ENCODE measurements around the gene RNF215.

The RNF215 gene

DNA sequence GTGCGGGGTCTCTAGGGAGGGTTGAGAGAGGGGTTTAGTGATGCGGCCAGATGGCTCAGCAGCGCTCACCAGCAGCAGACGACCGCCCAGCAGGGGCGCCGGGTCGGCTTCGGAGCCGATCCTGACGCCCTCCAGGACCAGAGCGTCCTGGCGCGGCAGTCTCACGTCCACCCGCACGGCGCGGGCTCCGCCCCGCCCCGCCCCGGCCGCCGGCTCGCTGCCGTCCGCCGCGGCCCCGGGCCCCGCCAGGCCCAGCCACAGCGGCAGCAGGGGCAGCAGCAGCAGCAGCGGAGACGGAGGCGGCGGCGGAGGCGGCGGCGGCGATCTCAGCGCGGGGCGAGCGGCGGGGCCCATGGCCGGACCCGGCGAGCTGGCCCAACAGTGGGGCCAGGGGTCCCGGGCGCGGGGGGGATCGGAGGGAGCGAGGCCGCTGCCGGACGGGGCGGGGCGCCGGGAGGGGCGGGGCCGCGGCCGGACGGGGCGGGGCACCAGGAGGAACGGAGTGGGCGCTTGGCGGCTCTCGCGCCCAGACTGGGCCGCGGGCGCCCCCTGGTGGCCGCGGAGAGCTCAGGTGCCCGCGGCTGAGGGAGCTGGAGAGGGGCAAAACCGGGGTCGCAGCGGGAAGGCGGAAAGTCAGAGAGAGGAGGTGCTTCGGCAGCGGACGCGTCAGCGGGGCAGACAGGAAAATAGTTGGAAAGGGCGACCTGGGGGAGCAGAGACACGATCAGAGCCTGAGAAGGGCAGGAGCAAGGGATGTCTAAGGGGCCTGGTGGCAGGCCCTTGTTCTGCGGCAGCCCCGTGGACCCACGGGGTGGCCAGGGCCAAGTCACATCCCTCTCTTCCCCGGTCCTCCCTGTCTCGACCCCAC, at the start of gene RNF215:
Gene RNF215 (minus strand): TSS at position 452 of the 868 bp plus-strand sequence. CDS start 98 bp downstream, at position 354.
- DNase-seq = peak; percentile 79
- in situ Hi-C loops (cut with HindIII; ENCODE audit: low pct_ligation_motif_present, low pct_unique_long_range_greater_than_20kb, low sequenced_read_pairs) = no loop called here

DNA sequence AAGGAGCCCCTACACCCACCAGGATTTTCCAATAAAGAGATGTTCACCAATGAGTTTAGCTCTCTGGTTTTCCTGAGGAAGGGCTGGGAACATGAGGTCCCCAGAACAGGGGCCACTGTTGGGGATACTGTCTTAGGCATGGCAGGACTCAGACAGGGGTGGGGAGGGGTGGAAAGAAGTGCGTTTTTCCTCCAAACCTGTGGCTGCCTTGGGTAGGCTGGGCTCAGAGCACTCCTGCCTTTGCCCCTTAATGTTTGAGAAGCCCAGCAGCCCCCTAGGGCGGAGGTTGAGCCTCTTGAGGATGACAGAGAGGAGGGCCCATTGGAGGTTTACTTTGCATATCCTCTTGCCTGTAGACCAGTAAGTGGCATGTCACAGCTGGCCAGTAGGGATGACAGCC, 49.0 kb upstream of the RNF215 start:
- in situ Hi-C loops (cut with HindIII; ENCODE audit: low pct_ligation_motif_present, low pct_unique_long_range_greater_than_20kb, low sequenced_read_pairs) = no loop called here
- no peak for DNase-seq

- no peak for DNase-seq
- in situ Hi-C loops (cut with HindIII; ENCODE audit: low pct_ligation_motif_present, low pct_unique_long_range_greater_than_20kb, low sequenced_read_pairs) = no loop called here
These were observed 48.5 kb upstream of the RNF215 start for GRCh38 chr22:30435674-30436126.

DNA sequence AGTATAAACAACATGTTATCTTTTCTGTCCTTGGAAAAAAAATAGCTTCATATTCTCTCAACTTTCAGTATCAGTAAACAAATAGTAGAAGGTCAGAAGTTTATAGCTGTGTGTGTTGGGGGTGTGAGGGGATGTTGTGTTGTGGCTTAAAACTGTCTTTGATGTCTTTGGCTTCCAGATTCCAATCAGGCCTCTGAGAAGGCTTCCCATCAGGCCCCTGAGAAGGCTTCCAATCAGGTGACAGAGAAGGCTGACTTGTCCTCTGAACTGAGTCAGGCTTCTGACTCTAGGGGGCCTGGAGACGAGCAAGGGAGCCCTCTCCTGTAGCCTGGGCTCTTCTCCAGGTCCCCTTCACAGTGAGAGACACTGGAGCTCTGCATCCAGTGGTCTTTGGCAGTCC, 47.6 kb upstream of the RNF215 start:
- DNase-seq = no peak
- in situ Hi-C loops (cut with HindIII; ENCODE audit: low pct_ligation_motif_present, low pct_unique_long_range_greater_than_20kb, low sequenced_read_pairs) = no loop called here

DNA sequence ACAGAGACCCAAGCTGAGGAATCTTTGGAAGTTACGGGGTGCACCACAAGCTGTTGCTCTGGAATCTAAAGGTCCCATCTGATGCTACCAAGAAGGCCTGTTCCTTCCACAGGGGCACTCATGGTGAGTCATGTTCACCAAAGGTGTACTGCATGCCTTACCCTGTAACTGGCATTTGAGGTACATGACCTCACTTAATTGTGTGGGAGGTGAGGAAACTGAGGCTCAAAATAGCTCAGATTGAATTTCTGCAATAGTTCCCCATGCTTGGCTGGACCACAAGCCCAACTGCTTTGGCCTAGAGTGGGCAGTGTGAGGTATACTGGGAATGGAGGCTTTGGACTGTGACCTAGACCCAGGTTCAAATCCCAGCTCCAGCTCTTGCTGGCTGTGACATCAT, 46.6 kb upstream of the RNF215 start:
- in situ Hi-C loops (cut with HindIII; ENCODE audit: low pct_ligation_motif_present, low pct_unique_long_range_greater_than_20kb, low sequenced_read_pairs) = no loop called here
- DNase-seq = no peak

DNA sequence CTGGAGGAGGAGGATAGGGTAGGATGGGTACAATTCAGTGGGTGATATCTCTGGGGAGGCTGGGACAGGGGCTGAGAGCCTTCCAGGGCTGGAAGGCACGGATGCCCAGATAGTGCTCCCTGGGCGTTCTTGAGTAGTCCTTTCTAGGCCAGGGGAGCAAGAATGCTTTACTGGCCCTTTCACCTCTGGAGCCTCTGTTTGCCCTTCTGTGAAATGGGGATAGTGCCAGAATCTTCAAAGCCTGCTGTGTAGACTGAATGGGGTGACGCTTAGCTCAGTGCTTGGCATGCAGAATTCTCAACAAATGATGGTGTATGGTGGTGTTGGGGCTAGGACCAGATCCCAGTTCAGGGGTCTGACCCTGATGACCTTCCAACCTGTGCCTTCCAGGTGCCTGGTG, 46.0 kb upstream of the RNF215 start:
- no peak for DNase-seq
- in situ Hi-C loops (cut with HindIII; ENCODE audit: low pct_ligation_motif_present, low pct_unique_long_range_greater_than_20kb, low sequenced_read_pairs) = no loop called here

GRCh38 chr22:30432520-30432919, 45.3 kb upstream of the RNF215 start:
- DNase-seq = no peak
- in situ Hi-C loops (cut with HindIII; ENCODE audit: low pct_ligation_motif_present, low pct_unique_long_range_greater_than_20kb, low sequenced_read_pairs) = no loop called here

DNA sequence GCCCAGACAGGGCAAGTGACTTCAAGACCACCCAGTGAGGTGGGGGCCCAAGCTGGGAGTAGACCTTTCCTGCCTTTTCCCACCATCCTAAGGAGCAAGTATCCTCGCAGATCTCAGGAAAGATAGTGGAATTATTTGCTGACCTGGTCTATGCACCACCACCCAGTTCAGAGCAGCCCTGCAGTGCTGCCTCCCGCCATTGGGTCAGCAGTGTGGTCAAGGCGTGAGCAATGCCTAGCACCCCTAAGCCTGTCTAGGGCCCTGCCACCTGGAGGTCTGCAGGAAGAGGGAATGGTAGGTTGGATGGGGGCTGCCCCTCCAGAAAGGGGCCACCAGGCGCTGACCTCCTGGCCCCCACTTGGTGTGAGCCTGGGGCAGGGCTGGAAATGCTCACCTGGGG, 44.9 kb upstream of the RNF215 start:
- in situ Hi-C loops (cut with HindIII; ENCODE audit: low pct_ligation_motif_present, low pct_unique_long_range_greater_than_20kb, low sequenced_read_pairs) = no loop called here
- no peak for DNase-seq

DNA sequence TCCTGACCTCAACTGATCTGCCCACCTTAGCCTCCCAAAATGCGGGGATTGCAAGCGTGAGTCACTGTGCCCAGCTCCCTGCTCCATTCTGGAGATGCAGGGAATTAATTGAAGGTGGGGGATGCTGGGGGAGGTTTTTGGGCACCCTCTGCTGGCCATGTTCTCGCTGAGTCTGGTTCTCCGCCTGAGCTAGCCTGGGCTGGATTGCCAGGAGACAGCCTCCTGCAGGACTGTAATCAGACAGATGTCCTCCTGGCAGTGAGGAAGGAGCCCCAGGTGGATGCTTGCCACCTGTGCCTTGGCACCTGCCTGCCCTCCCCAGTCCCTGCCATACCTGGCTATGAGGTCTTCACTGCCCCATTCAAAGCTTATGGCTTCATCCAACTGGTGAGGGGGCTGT, 43.7 kb upstream of the RNF215 start:
- DNase-seq = no peak
- in situ Hi-C loops (cut with HindIII; ENCODE audit: low pct_ligation_motif_present, low pct_unique_long_range_greater_than_20kb, low sequenced_read_pairs) = no loop called here

- DNase-seq = no peak
- in situ Hi-C loops (cut with HindIII; ENCODE audit: low pct_ligation_motif_present, low pct_unique_long_range_greater_than_20kb, low sequenced_read_pairs) = no loop called here
These were observed 42.7 kb upstream of the RNF215 start for GRCh38 chr22:30429887-30430286.

DNA sequence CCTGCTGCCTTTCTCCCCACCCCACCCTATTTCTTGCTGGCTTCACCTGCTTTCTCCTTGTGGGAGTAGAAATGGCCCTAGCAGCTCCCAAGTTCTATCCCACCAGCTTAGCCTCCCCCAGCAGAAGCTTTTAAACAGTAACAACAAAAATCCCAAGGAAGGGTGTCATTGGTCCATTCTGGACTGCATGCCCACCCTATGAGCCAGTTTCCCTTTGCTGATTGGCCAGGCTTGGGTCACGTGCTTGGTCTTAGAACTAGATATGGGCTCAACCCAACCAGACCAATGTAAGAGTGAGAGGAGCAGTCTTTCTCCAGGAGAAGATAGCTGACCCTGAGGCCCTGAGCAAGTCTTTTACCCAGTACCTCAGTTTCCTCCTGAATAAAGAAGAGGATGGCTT, 40.7 kb upstream of the RNF215 start:
- DNase-seq = no peak
- in situ Hi-C loops (cut with HindIII; ENCODE audit: low pct_ligation_motif_present, low pct_unique_long_range_greater_than_20kb, low sequenced_read_pairs) = no loop called here

- DNase-seq = peak; percentile 91
- in situ Hi-C loops (cut with HindIII; ENCODE audit: low pct_ligation_motif_present, low pct_unique_long_range_greater_than_20kb, low sequenced_read_pairs) = no loop called here
These were observed 39.5 kb upstream of the RNF215 start for GRCh38 chr22:30426388-30427353.

DNA sequence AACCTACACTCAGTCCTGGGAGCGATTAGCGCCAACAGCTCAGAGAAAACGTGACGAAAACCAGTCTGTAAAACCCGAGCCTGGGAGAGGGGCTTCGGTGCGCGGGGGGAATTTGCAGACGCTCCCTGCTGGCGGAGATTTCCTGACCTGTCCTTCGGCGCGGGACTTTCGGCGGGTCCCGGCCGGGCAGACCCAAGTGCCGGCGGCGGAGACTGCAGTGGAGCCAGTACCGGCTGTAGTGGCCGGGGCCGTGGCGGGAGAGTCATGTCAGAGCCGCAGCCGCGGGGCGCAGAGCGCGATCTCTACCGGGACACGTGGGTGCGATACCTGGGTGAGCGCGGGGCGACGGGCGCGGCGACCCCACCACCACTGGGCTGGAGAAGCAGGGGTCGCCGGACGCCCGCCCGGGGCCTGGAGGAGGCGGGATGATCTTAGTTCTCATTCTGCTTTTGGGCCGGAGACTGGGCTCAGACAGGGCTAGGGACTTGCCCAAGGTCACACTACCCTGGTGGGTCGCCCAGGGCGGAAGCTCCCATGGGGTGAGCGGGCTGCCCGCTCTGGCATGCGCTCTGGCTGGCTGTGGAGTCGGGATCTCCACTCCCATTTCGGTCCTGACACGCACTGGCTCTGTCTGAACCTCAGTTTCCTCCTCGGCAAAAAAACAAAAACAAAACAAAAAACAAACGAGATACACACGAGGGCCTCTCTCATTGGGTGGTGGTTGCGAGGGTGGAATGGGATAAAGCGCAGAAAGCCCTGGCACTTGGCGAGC, 38.6 kb upstream of the RNF215 start, which contains the start of gene MTFP1:
Gene MTFP1 (plus strand): TSS at position 153 of the 772 bp plus-strand sequence. CDS start 112 bp downstream, at position 265.
- in situ Hi-C loops (cut with HindIII; ENCODE audit: low pct_ligation_motif_present, low pct_unique_long_range_greater_than_20kb, low sequenced_read_pairs) = no loop called here
- DNase-seq = peak; percentile 61

DNA sequence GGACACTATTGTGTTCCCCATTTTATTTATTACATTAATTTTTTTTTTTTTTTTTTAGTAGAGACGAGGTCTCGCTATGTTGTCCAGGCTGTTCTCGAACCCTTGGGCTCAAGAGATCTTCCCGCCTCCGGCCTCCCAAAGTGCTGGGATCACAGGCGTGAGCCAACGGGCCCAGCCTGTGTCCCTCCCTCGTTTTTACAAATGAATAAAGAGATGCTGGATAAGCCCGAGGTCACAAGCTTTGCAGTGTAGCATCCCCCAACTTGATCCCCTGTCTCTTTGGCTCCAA, 38.1 kb upstream of the RNF215 start:
- in situ Hi-C loops (cut with HindIII; ENCODE audit: low pct_ligation_motif_present, low pct_unique_long_range_greater_than_20kb, low sequenced_read_pairs) = no loop called here
- no peak for DNase-seq

DNA sequence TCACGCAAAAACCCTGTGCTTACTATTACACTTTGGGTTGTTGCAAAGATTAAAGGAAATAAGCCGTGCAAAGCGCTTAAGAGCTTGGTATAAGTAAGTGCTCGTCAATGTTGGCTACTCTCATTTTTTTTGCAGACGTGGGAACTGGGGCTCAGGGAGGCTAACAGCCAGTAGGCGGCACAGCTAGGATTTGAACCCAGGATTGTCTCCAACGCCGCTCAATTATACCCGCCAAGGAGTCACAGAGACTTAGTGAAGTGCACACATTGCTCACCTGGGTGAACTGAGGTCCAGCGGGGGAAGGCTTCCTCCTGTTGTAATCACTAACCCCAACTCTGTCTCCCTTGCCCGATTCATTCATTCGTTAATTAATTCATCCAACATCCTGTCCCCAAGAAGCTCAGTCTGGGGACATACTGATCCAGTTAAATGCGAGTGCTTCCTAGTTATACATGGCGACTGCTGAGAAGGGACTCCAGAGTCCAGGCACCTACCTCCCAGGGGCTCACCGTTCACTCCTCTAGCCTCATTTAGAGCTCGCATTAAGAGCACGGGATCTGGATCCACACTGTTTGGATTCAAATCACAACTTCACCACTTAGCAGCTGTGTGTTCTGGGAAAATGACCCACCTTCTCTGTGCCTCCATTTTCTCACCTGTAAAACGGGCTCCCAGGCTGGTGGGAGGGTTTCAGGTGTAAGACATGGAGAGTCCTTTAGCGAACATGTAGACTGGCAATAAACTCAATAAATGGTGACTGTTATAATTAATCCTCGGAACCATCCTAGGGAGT, 37.5 kb upstream of the RNF215 start:
- DNase-seq = peak; percentile 63
- in situ Hi-C loops (cut with HindIII; ENCODE audit: low pct_ligation_motif_present, low pct_unique_long_range_greater_than_20kb, low sequenced_read_pairs) = no loop called here

GRCh38 chr22:30423959-30424533, 36.8 kb upstream of the RNF215 start:
- in situ Hi-C loops (cut with HindIII; ENCODE audit: low pct_ligation_motif_present, low pct_unique_long_range_greater_than_20kb, low sequenced_read_pairs) = no loop called here
- DNase-seq = peak; percentile 99

GRCh38 chr22:30423301-30423958, 36.2 kb upstream of the RNF215 start:
- in situ Hi-C loops (cut with HindIII; ENCODE audit: low pct_ligation_motif_present, low pct_unique_long_range_greater_than_20kb, low sequenced_read_pairs) = no loop called here
- DNase-seq = no peak
